Transverse colon (tissue), 3 donors: Measurements from ENCODE around the gene SLC7A10.

Experiments
- CTCF ChIP-seq, 5 experiments: fragments of 200-600 bp in 3 of 5; fragments of 450-650 bp in 2 of 5; sonication (generic) in 3 of 5; IDR thresholded peaks; 1 replicate in 2 of 5; 2 replicates in 3 of 5; pipeline ENCODE4 v1.5.1; 2016 to 2017; ENCODE audit warnings: antibody characterized with exemption in 5 of 5, inconsistent platforms in 3 of 5, mild to moderate bottlenecking in 2 of 5, moderate library complexity in 1 of 5
- EP300 ChIP-seq: sonication (generic); formaldehyde crosslinking; IDR thresholded peaks from one replicate; pipeline ENCODE4 v1.6.1; 2017; ENCODE audit warnings: antibody characterized with exemption, low read depth
- POLR2A ChIP-seq: fragments of 450-650 bp; IDR thresholded peaks from one replicate; pipeline ENCODE4 v1.6.1; 2016; ENCODE audit warnings: antibody characterized with exemption, mild to moderate bottlenecking, moderate library complexity

DNA sequence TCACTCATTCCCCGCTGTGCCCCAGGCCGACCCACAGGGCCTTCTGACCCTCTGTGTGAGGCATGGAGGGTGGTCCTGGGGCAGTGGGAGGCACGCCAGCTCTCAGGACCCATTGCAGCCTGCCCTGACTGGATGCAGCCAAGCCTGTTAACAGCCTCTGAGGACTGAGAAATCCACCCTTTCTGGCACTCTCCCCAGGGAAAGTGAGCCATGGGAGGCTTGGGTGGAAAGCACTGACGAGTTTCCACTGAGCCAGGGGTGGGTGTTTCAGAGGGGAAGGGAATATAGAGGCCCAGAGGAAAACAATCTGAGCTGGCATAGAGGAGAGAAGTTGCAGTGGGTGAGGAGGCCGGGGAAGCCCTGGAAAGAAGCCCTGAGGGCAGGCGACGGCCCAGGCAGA is 30.6 kb upstream of the SLC7A10 start:
- TF ChIP-seq POLR2A (no peak), CTCF (IDR thresholded peaks at IDR 0.05) (no peak), EP300 (no peak)
